Breast epithelium (tissue), 3 donors: ENCODE data around the gene CDK11B.
"Not testable (repeated sequence)": the region's sequence is repeated elsewhere in the genome, so short reads cannot be mapped to it uniquely, and the experiment has no call there.

ENCODE experiments used
- CTCF ChIP-seq, 3 donors: fragments of 450-650 bp; IDR thresholded peaks; one replicate each; pipeline ENCODE4 v1.5.1; 2016 to 2017; ENCODE audit warnings: antibody characterized with exemption in 3 of 3, mild to moderate bottlenecking in 3 of 3, moderate library complexity in 3 of 3
- POLR2A ChIP-seq: fragments of 450-650 bp; IDR thresholded peaks from one replicate; pipeline ENCODE4 v1.6.1; 2016; ENCODE audit warnings: antibody characterized with exemption, mild to moderate bottlenecking, moderate library complexity

- TF ChIP-seq CTCF (IDR thresholded peaks at IDR 0.05); POLR2A: not testable (repeated sequence)
These were observed 41.8 kb upstream of the CDK11B start for GRCh38 chr1:1700557-1700956.
